RWPE2 (cell line): ENCODE data around the gene MUSTN1.

Experiments used
- ATAC-seq: fragments of 200-7000 bp; cut with Tn5 transposase; 3 replicates; pipeline ENCODE4 v1.9.1; 2021; ENCODE audit warnings: low read depth
- DNase-seq: peaks from one replicate; pipeline ENCODE4 v3.0.0-alpha.2; 2020; ENCODE audit warnings: low spot score
- H3K27ac ChIP-seq: fragments of 450-650 bp; 2 replicates; pipeline ENCODE4 v1.5.1; 2017; ENCODE audit warnings: mild to moderate bottlenecking; ENCODE audit not compliant: poor library complexity, severe bottlenecking
- H3K27me3 ChIP-seq: fragments of 250-450 bp; sonication (Bioruptor Pico); 2 replicates; pipeline ENCODE4 v1.5.1; 2021; ENCODE audit warnings: mild to moderate bottlenecking, moderate library complexity; ENCODE audit not compliant: insufficient read depth, poor library complexity, severe bottlenecking
- H3K36me3 ChIP-seq: fragments of 250-450 bp; sonication (Bioruptor Pico); 2 replicates; pipeline ENCODE4 v1.5.1; 2020; ENCODE audit warnings: low read depth, mild to moderate bottlenecking, moderate library complexity
- H3K4me1 ChIP-seq: fragments of 250-450 bp; sonication (Bioruptor Pico); 2 replicates; pipeline ENCODE4 v1.5.1; 2021; ENCODE audit warnings: mild to moderate bottlenecking, moderate library complexity; ENCODE audit not compliant: insufficient read depth, poor library complexity, severe bottlenecking
- H3K4me3 ChIP-seq: fragments of 250-450 bp; sonication (Bioruptor Pico); 2 replicates; pipeline ENCODE4 v1.5.1; 2021; ENCODE audit warnings: mild to moderate bottlenecking, moderate library complexity; ENCODE audit not compliant: severe bottlenecking
- H3K9me3 ChIP-seq: fragments of 250-450 bp; sonication (Bioruptor Pico); 2 replicates; pipeline ENCODE4 v1.5.1; 2021; ENCODE audit warnings: mild to moderate bottlenecking, moderate library complexity; ENCODE audit not compliant: severe bottlenecking
- CTCF ChIP-seq: fragments of 450-650 bp; IDR thresholded peaks from one replicate; pipeline ENCODE4 v1.5.1; 2017; ENCODE audit warnings: mild to moderate bottlenecking, moderate library complexity; ENCODE audit not compliant: poor library complexity, severe bottlenecking

The MUSTN1 gene

GRCh38 chr3:52834871-52835501, at the start of gene MUSTN1:
TSS of gene MUSTN1 (minus strand) at chr3:52835019. CDS start at chr3:52834948, 71 bp downstream.
- ATAC-seq (no peak), DNase-seq (no peak)
- Histone ChIP-seq H3K27ac (no peak within 1 kb of the TSS), H3K27me3 (no peaks in the 10 kb centered on the region), H3K4me1 (peaks cover 7% of the 10 kb centered on the region), H3K4me3 (no peak within 1 kb of the TSS), H3K9me3 (no peaks in the 10 kb centered on the region), H3K36me3 (no peaks in the 10 kb centered on the region)
- TF ChIP-seq CTCF: no peak

DNA sequence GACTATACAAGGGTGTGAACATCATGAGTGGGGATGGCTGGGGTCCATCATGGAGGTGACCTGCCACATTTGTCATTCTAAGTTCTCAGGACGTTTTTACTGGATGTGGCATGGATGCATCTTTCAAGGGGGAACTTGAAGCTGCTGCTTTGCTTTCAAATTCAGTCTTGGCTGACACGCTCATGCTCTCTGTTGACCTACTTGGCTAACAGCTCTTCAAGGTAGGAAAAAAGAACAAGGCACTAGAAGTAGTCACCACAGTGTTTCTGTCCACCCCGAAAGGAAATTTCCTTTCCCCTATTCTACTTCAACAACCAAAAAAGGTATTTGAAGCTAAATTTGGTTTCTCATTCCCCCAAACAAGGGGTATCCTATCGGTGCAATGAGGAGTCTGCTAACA, 47.6 kb upstream of the MUSTN1 start:
- no peak for DNase-seq
- no peaks in the 10 kb centered on the region for H3K27me3 ChIP-seq
- TF ChIP-seq CTCF: no peak
- no peaks in the 10 kb centered on the region for H3K4me1 ChIP-seq
- ATAC-seq: no peak
- no peak overlapping the region for H3K27ac ChIP-seq
- peaks cover 14% of the 10 kb centered on the region for H3K36me3 ChIP-seq
- no peaks in the 10 kb centered on the region for H3K9me3 ChIP-seq
- no peak overlapping the region for H3K4me3 ChIP-seq

GRCh38 chr3:52881871-52882270, 47.1 kb upstream of the MUSTN1 start:
- H3K27me3 ChIP-seq: no peaks in the 10 kb centered on the region
- H3K4me3 ChIP-seq: no peak overlapping the region
- ATAC-seq (no peak), DNase-seq (no peak)
- peaks cover 14% of the 10 kb centered on the region for H3K36me3 ChIP-seq
- no peak for TF ChIP-seq CTCF
- H3K9me3 ChIP-seq: no peaks in the 10 kb centered on the region
- H3K27ac ChIP-seq: no peak overlapping the region
- H3K4me1 ChIP-seq: no peaks in the 10 kb centered on the region

DNA sequence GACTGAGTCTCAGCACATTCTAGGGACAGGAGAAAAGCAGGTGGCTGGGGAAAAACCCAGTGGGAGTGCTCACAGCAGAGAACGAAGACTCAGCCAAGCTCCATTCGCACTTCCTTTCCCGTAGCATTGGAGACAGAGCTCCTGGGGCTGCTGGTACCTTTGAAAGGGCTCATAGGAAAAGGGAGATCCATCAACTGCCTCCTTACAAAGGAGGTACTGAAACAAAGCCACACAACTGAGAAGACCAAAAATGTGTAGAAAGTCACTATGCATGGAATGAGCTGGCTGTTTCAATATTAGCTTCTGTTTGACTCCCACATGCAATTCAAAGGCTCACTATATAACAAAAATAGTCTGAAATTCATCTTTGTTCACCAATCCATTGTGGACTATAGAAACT, 45.7 kb upstream of the MUSTN1 start:
- Histone ChIP-seq H3K27ac (no peak overlapping the region), H3K36me3 (peaks cover 13% of the 10 kb centered on the region), H3K27me3 (no peaks in the 10 kb centered on the region), H3K4me1 (no peaks in the 10 kb centered on the region), H3K9me3 (no peaks in the 10 kb centered on the region), H3K4me3 (no peak overlapping the region)
- no peak for DNase-seq
- no peak for TF ChIP-seq CTCF
- ATAC-seq: no peak

DNA sequence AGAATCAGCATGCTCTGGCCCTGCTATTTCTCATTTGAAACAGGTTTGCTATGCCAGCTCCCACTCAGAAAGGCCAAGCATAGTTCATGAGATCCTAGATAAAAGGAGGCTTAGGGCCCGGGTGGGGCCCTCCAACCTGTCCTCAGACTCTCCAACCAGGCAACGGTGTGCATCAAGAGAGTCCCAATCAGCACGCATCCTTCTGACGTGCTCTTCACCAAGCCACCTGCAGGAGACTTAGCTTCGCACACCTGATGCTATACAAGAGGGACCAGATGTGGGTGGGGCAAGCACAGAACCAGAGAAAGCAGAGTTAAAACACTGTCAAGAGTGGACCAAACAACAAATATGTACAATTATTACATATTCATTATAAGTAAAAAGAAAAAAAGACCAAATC, 45.2 kb upstream of the MUSTN1 start:
- Histone ChIP-seq H3K4me3 (no peak overlapping the region), H3K27ac (no peak overlapping the region), H3K36me3 (peaks cover 9% of the 10 kb centered on the region), H3K4me1 (no peaks in the 10 kb centered on the region), H3K27me3 (no peaks in the 10 kb centered on the region), H3K9me3 (no peaks in the 10 kb centered on the region)
- no peak for ATAC-seq
- DNase-seq: no peak
- TF ChIP-seq CTCF: no peak
